KOPT-K1 (cell line): Measurements from ENCODE around the gene ASAP3.

Experiments
- H3K27ac ChIP-seq: fragments of 200-600 bp; sonication (generic); 2 replicates; pipeline ENCODE4 v1.5.1; 2016; ENCODE audit warnings: antibody characterized with exemption, mild to moderate bottlenecking, low read depth, low read length; ENCODE audit not compliant: poor library complexity, severe bottlenecking
- H3K36me3 ChIP-seq: fragments of 200-600 bp; sonication (generic); 2 replicates; pipeline ENCODE4 v1.5.1; 2017; ENCODE audit warnings: antibody characterized with exemption, mild to moderate bottlenecking, low read length, moderate library complexity; ENCODE audit not compliant: insufficient read depth
- H3K9me3 ChIP-seq: fragments of 200-600 bp; sonication (generic); 2 replicates; pipeline ENCODE4 v1.5.1; 2017; ENCODE audit warnings: antibody characterized with exemption, low read length, mild to moderate bottlenecking; ENCODE audit not compliant: insufficient read depth, poor library complexity, severe bottlenecking

The ASAP3 gene

GRCh38 chr1:23419180-23419579 is 64.8 kb downstream of the ASAP3 start:
- Histone ChIP-seq H3K9me3 (no peaks in the 10 kb centered on the region), H3K27ac (no peak overlapping the region), H3K36me3 (no peaks in the 10 kb centered on the region)

GRCh38 chr1:23417570-23417969 is 66.4 kb downstream of the ASAP3 start:
- Histone ChIP-seq H3K27ac (no peak overlapping the region), H3K9me3 (no peaks in the 10 kb centered on the region), H3K36me3 (no peaks in the 10 kb centered on the region)

GRCh38 chr1:23416964-23417363 is 67.0 kb downstream of the ASAP3 start:
- Histone ChIP-seq H3K9me3 (no peaks in the 10 kb centered on the region), H3K36me3 (no peaks in the 10 kb centered on the region), H3K27ac (no peak overlapping the region)

GRCh38 chr1:23408797-23409290 is 75.1 kb downstream of the ASAP3 start:
- H3K9me3 ChIP-seq: no peaks in the 10 kb centered on the region
- H3K36me3 ChIP-seq: no peaks in the 10 kb centered on the region
- no peak overlapping the region for H3K27ac ChIP-seq

- H3K36me3 ChIP-seq: no peaks in the 10 kb centered on the region
- H3K27ac ChIP-seq: no peak overlapping the region
- no peaks in the 10 kb centered on the region for H3K9me3 ChIP-seq
These were observed 76.9 kb downstream of the ASAP3 start for GRCh38 chr1:23407016-23407630.

- H3K27ac ChIP-seq: no peak overlapping the region
- no peaks in the 10 kb centered on the region for H3K36me3 ChIP-seq
- no peaks in the 10 kb centered on the region for H3K9me3 ChIP-seq
These were observed 78.0 kb downstream of the ASAP3 start for GRCh38 chr1:23405946-23406345.

GRCh38 chr1:23403735-23404486 is 80.1 kb downstream of the ASAP3 start:
- H3K27ac ChIP-seq: no peak overlapping the region
- H3K9me3 ChIP-seq: no peaks in the 10 kb centered on the region
- no peaks in the 10 kb centered on the region for H3K36me3 ChIP-seq

- H3K27ac ChIP-seq: no peak overlapping the region
- H3K36me3 ChIP-seq: no peaks in the 10 kb centered on the region
- H3K9me3 ChIP-seq: no peaks in the 10 kb centered on the region
These were observed 80.6 kb downstream of the ASAP3 start for GRCh38 chr1:23403355-23403734.

- Histone ChIP-seq H3K27ac (no peak overlapping the region), H3K9me3 (no peaks in the 10 kb centered on the region), H3K36me3 (no peaks in the 10 kb centered on the region)
These were observed 81.0 kb downstream of the ASAP3 start for GRCh38 chr1:23403038-23403336.

GRCh38 chr1:23402286-23403037 is 81.5 kb downstream of the ASAP3 start:
- no peaks in the 10 kb centered on the region for H3K9me3 ChIP-seq
- no peak overlapping the region for H3K27ac ChIP-seq
- no peaks in the 10 kb centered on the region for H3K36me3 ChIP-seq

- Histone ChIP-seq H3K27ac (no peak overlapping the region), H3K9me3 (no peaks in the 10 kb centered on the region), H3K36me3 (no peaks in the 10 kb centered on the region)
These were observed 82.7 kb downstream of the ASAP3 start for GRCh38 chr1:23401313-23401712.

GRCh38 chr1:23400324-23401114 is 83.5 kb downstream of the ASAP3 start:
- H3K36me3 ChIP-seq: no peaks in the 10 kb centered on the region
- H3K9me3 ChIP-seq: no peaks in the 10 kb centered on the region
- no peak overlapping the region for H3K27ac ChIP-seq

- H3K27ac ChIP-seq: no peak overlapping the region
- no peaks in the 10 kb centered on the region for H3K9me3 ChIP-seq
- H3K36me3 ChIP-seq: no peaks in the 10 kb centered on the region
These were observed 84.8 kb downstream of the ASAP3 start for GRCh38 chr1:23399229-23399628.

- H3K36me3 ChIP-seq: no peaks in the 10 kb centered on the region
- H3K9me3 ChIP-seq: no peaks in the 10 kb centered on the region
- no peak overlapping the region for H3K27ac ChIP-seq
These were observed 86.1 kb downstream of the ASAP3 start for GRCh38 chr1:23397908-23398307.

- Histone ChIP-seq H3K36me3 (no peaks in the 10 kb centered on the region), H3K9me3 (no peaks in the 10 kb centered on the region), H3K27ac (no peak overlapping the region)
These were observed 87.6 kb downstream of the ASAP3 start for GRCh38 chr1:23396380-23396779.
